HG03060 (cell line): Measurements from ENCODE around the gene ARHGEF4.
A peak's percentile ranks its signal among the peaks of the same experiment; 100 is the strongest.
"Not testable (repeated sequence)": the region's sequence is repeated elsewhere in the genome, so short reads cannot be mapped to it uniquely, and the experiment has no call there.

Source experiments
- ATAC-seq: cut with Tn5 transposase; IDR thresholded peaks from one replicate; pipeline ENCODE4 v1.9.1; 2021; ENCODE audit warnings: low read depth, moderate number of reproducible peaks; ENCODE audit not compliant: unreplicated experiment

The ARHGEF4 gene

GRCh38 chr2:130964931-130965330 lies 128.2 kb downstream of the ARHGEF4 start:
- ATAC-seq = no peak

DNA sequence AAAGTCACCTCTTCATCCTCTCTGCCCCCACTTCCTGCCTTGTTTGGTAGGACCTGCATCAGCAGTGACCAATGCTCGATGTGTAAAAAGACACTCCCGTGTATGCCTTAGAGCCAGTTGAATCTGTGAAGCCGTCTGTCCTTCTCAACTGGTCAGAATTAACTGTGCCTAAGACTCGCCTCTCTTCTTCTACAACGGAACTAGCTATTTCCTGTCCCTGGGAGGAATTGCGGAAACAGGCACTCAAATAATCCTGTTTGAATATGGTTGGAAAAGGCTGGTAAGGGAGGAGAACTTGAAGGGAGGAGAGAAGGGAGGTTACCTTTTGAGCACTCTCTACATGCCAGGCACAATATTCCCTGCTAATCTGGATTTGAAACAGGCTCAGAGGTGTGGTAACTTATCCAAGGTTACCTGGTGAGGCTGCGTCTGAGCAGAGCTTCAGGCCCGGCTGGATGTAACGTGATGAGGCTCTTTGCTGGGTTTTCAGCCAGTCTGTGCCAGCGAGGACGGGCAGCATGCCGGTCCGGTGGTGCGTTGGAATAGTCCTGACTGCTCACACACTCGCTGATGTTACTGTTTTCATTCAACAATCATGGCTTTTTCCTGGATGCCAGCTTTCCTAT lies 129.5 kb downstream of the ARHGEF4 start:
- ATAC-seq = no peak

DNA sequence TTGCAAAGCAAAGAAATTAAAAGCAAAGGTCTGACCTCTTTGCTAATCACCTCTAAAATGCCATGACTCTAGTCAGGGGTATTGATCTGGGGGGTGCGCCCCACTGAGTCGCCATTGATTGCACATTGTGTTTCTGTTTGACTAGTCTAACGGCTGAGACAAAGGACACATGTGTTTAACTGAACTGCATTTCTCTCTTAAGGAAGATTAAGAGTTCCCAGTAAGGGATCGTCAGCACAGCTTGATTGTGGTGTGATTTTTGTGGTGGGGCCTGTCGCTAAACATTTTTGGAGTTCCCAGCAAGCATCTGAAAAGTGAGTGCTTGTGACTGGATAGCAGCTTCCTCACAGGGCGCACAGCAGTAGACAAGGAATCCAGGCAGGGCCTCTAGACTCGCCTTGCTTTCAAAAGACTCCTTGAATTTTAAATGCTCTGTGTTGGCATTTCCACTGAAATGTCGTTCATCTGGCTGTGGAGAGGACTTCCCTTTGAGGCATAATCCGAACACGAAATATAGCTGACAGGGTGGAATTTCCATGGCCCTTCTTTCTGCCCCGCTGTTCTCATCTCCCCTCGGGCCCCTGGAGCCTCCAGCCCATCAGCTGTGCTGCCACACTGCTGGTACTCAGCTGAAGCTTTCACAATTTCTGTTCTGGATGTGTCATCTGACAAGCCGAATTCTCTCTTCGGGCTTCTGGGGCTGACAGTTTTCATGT lies 130.2 kb downstream of the ARHGEF4 start:
- ATAC-seq = no peak

DNA sequence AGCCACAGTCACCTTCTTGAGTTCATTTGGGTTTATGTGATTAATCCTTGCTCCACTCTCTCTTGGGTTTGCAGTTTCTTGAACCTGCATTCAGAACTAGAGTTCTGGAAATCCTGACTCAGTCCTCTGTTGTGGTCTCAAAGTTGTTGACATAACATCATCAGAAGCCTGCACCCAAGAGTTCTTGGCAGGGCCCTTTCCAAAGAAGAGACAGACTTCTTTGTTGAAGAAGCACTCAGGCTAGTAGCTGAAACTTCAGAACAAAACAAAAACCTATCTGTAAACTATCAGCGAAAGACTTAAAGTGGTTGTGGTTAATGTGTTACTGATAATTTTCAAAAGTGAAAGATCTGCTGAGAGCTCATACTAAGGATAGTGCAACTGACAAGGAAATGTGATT lies 135.7 kb downstream of the ARHGEF4 start:
- ATAC-seq = peak; percentile 79

DNA sequence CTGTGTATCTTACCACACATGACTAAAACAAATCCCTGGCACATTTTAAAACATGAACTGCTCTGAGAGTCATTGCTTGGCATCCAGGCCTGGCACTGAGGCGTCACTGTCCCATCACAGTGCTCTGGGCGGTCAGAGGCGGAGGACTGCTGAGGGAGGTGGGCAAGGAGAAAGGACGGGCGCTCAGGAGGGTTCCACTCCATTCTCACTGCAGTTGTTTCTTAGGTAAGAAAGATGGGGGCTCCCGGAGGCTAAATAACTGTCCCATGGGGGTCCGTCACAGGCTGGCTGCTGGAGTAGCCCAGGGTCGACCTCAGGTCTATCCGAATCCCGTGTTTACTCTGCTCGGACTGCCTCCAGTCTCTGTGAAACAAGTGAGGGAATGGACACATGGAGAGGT lies 139.0 kb downstream of the ARHGEF4 start:
- no peak for ATAC-seq

GRCh38 chr2:130976591-130977237 lies 140.0 kb downstream of the ARHGEF4 start:
- no peak for ATAC-seq

- no peak for ATAC-seq
Observed at GRCh38 chr2:130977461-130978050, 140.8 kb downstream of the ARHGEF4 start.

GRCh38 chr2:130981667-130982066 lies 145.0 kb downstream of the ARHGEF4 start:
- ATAC-seq = no peak

DNA sequence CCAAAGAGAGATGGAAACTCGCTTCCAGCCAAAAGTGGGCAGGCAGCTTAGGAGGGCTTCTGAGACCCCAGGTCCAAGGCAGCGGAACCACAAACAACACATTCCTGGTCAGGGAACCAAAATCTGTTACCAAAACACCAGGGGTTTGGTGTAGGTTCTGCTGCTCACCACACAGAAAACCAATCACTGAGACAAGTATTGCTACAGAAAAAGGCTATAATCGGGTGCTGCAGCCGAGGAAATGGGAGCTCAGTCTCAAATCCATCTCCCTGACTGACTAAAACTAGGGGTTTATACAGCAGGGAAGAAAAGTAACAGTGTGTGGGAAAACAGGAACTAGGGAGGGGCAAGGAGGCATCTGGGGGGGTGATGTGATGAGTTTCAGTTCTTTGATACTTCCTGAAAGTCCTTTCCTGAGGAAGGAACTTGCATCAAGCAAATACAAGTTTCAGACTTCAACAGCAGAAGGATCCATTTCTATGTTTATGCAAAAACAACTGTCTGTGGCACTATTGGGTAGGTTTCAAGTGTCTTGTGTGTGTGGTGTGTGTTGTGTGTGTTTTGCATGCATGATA lies 148.6 kb downstream of the ARHGEF4 start:
- ATAC-seq = no peak

DNA sequence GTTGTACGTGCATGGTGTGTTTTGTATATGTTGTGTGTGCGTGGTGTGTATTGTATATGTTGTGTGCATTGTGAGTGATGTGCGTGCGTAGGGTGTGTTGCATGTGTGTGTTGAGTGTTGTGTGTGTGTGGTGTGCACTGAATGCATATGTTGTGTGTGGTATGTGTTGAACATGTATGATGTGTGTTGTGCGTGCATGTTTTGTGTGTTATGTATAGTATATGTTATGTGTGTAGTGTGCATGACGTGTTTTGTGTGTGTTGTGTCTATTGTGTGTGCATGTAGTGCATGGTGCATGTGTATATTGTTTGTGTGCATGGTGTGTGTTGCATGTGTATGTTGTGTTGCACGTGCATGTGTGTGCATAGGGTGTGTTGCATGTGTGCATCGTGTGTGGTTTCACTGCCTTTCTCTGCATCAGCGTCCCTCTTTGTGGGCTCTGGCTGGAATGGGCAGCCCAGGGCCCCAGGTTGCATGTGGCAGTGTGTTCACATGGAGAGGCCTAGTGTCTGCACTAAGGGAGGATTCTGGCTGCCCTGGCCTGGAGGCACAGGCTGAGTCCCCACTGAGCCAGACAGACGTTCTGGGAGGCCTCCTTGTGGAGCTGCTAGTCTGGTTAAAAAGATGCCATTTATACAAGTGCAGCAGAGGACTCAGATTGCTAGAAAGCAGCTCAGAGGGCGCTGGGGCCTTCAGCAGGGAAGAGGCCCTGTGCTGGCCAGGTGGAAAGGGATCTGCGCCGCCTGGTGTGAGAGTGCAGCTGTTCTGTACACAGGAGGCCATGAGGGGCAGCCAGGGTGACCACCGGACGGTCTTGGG lies 149.3 kb downstream of the ARHGEF4 start:
- no peak for ATAC-seq

- no peak for ATAC-seq
Observed at GRCh38 chr2:130986890-130987493, 150.3 kb downstream of the ARHGEF4 start.

DNA sequence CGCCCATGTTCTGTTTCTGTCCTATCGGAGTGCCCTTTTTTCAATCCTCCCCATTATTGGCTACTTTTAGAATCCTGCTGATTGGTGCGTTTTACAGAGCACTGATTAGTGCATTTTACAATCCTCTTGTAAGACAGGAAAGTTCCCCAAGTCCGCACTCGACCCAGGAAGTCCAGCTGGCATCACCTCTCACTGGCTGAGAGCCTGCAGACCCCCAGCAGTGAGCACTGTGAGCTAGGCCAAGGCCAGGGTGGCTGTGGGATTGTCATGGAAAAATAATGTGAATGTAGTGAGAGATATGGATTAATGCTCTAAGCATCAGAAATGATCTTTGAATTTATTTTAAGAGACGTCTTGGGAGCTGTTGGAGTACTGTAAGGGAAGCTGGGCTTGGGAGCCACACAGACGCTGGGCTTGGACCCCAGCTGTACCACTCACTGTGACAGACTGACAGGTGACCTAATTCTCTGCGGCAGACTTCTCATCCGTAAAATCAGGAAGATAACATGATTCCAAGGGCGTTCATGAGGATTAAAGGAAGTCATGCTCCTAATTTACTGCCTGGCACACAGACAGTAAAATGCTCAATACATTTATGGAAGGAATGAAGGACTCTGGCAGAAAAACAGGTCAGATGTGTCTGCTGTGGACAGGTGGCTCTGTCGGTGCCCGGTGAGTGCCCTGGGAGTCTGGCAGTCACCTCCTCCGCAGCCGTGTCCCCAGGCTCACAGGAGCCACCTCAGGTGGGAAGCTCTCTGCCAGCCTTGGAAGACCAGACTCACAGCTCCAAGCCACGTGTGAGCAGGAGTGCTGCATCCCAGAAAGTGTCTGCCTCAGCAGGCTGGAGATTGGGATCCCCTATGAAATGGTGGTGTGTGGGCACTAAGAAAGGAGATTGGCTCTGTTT lies 151.1 kb downstream of the ARHGEF4 start:
- ATAC-seq = no peak

DNA sequence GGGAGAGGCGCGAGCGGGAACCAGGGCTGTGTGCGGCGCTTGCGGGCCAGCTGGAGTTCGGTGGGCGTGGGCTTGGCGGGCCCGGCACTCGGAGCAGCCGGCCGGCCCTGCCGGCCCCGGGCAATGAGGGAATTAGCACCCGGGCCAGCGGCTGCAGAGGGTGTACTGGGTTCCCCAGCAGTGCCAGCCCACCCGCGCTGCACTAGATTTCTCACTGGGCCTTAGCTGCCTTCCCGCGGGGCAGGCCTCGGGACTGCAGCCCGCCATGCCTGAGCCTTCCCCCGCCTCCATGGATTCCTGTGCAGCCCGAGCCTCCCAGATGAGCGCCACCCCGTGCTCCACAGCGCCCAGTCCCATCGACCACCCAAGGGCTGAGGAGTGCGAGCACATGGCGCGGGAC lies 154.7 kb downstream of the ARHGEF4 start:
- ATAC-seq = not testable (repeated sequence)

DNA sequence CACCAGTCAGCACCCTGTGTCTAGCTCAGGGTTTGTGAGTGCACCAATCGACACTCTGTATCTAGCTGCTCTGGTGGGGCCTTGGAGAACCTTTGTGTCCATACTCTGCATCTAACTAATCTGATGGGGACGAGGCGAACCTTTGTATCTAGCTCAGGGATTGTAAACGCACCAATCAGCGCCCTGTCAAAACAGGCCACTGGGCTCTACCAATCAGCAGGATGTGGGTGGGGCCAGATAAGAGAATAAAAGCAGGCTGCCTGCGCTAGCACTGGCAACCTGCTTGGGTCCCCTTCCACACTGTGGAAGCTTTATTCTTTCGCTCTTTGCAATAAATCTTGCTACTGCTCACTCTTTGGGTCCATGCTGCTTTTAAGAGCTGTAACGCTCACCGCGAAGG lies 155.3 kb downstream of the ARHGEF4 start:
- ATAC-seq = not testable (repeated sequence)

GRCh38 chr2:130996691-130997090 lies 160.0 kb downstream of the ARHGEF4 start:
- ATAC-seq = no peak

DNA sequence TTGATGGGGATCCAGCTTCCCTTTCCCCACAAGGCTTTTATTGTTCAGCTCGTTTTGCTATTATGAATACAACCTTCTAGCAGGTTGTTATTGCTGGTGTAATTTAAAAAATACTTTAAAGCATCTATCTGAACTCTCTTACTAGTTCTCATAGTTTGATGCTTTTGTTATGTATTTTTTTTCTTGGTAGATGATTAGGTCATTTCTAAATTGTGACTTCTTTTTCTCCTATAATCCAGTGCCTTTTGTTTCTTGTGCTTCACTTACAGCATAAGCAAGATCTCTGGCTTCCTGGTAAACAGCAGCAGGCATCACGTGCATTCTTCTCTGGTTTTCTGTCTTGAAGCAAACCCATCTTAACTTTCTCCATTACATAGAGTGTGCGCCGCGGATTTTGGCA lies 160.5 kb downstream of the ARHGEF4 start:
- no peak for ATAC-seq

DNA sequence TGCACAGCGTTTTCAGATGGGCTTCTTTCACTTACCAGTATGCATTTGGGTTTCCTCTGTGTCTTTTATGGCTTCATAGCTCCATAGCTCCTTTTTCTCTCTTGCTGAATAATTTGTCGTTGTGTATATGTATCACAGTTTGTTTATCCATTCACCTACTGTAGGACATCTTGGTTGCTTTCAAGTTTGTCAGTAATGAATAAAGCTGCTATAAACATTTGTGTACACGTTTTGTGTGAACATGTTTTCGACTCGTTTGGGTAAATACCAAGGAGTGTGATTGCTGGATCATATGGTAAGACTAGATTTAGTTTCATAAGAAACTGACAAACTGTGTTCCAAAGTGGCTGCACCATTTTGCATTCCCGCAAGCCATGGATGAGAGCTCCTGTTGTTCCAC lies 161.8 kb downstream of the ARHGEF4 start:
- ATAC-seq = no peak

GRCh38 chr2:131004446-131005209 lies 167.9 kb downstream of the ARHGEF4 start:
- ATAC-seq = no peak
